ENCODE results near the gene MAMLD1.
A peak's percentile ranks its signal among the peaks of the same experiment; 100 is the strongest.

The MAMLD1 gene

DNA sequence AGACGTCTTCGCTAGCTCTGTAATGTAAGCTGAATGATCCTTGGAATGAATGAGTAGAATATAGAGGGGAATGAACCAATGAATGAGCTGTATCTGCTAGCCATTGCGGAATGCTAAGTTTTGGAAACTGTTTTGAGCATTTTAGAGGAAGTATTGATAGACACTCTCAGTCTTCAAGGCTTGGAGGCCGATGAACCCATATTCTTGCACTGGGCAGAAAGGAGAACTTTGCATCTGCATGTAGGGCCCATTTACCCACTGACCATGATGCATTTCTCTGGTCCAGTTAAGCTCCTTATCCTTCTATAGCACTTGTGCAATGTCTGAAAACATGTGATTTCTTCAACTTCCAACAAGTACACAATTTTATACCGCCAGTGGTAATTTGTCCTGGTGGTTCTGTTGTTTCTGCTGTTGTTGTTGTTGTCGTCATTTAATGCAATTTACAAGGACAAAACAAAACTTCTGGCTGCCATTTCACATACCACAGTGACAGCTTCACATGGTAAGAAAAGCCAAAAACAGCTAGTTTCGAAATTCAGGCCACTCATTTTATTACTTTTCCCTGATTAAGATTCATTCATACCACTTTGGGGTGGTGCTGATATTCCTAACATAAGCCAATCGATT is 120.4 kb downstream of the MAMLD1 start:
- no peak overlapping the region for H3K27ac ChIP-seq
- no peak overlapping the region for H3K4me3 ChIP-seq

- Histone ChIP-seq H3K27ac (no peak overlapping the region), H3K4me3 (no peak overlapping the region)
Observed at GRCh38 chrX:150486011-150486410, 122.9 kb downstream of the MAMLD1 start.

DNA sequence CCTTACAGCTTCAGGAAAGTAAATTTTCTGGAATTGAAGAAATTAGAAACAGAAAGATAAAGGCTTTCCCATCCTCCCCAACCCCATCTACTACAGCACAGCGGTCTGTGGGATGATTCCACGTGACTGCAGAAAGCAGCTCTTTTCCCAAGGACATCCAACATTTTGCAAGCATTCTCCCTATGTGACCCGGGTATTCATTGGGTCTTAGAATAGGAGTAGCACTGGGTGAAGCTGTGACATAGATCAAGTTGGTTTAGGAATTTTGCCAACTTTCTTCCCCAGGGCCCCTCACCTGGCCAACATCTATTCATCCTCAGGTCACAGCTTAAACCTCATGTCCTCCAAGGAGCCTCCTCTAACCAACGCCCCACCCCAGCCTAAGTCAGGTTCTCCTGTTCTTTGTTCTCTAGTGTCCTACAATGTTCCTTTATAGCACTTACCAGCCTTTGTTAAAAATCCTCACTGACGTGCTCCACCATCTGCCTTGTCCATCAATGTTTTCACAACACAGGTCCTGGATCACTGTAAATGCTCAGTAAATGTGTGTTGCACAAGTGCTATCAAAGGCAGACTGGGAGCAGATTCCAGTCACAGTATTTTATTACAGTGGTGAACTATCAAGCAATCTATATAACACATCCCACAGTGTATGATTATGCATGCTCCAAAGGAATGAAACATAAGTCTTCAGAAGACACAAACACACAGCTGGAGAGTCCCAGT is 124.4 kb downstream of the MAMLD1 start:
- Histone ChIP-seq H3K27ac (no peak overlapping the region), H3K4me3 (no peak overlapping the region)

DNA sequence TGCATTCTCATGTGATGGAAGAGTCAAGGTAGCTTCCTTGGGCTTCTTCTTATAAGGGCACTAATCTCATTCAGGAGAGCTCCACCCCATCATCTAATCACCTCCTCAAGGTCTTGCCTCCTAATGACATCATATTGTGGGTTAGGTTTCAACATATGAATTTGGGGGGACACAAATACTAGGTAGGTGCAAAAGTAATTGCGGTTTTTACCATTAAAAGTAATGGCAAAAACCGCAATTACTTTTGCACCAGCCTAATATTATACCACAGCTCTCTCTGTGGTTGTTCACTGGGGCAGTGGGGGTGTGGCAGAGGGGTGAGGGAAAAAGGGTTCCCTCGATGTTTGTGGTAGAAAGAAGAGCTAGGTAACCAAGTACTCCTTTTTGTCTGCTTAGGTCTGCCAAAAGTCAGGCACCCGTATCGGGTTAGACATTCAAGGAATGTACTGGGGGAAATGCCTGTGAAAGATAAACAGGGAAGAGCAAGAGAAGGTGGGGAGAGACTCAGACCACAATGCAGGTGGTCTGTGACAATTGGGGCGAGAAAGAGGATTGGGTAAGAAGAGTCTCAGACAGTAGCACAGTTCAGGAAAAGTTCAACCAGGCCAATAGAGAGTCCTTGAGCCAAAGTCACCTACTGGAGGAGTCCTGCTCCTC is 126.4 kb downstream of the MAMLD1 start:
- H3K4me3 ChIP-seq: no peak overlapping the region
- no peak overlapping the region for H3K27ac ChIP-seq

GRCh38 chrX:150495496-150495895 is 132.4 kb downstream of the MAMLD1 start:
- no peak overlapping the region for H3K4me3 ChIP-seq

GRCh38 chrX:150499240-150499639 is 136.1 kb downstream of the MAMLD1 start:
- no peak overlapping the region for H3K4me3 ChIP-seq
- no peak overlapping the region for H3K27ac ChIP-seq

More at GRCh38 chrX:150495496-150495895, 132.4 kb downstream of the MAMLD1 start:
- no peak overlapping the region for H3K27ac ChIP-seq

DNA sequence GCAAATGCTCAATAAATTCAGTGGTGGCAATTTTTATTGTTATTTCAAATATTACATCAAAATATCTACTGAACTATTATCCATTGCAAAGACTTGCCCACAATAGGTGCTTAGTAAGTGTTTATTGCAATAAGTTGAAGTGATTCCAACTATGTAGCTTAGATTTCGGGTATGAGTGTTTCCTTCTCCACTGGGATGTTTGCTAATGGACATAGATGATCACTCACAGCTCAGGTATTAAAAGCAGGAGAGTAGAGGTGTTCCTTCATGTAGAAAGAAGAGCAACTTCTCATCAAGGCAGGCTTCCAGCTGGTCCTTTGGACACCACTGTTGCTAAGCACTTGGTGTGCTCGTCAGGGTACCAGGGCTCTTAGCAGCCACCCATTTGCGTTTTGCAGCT is 139.0 kb downstream of the MAMLD1 start:
- Histone ChIP-seq H3K4me3 (no peak overlapping the region), H3K27ac (no peak overlapping the region)

DNA sequence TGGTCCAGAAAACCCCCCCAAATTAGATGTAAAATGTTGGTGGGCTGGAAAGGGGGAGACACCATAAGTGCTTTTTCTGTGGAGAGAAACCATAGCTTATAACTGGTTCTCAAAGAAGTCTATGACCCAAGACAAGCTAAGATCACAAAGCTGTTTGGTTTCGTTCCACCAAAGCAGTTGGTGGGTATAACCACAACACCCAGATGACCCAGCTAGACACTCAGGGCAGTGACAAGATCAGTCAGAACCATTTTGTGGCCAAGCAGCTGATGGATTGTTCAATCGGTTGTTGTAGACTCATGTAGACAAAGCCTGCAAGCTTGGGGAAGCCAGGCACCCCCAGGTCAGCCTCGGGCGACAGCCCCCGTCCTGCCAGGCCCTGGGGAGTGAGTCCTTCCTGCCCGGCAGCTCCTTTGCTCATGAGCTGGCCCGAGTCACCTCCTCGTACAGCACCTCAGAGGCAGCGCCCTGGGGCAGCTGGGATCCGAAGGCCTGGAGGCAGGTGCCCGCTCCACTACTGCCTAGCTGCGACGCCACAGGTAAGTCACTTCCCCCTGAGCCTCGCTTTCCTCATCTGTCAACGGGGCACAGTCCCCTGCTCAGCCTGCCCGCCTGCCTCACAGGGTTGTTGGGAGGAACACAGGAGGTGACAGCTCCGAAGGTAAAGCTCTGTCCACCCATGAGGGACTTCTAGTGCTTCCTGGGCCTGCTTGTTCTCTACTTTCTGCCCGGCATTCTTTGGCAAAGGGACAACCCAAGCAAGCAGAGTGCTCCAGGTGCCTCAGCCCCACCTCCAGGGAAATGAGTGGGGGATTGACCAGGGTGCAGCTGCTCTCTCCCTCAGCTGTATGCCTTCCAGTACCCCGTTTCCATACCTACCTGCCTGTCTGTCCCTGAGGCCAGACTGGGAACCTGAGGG is 140.1 kb downstream of the MAMLD1 start:
- Histone ChIP-seq H3K4me3 (no peak overlapping the region), H3K27ac (peak overlapping the region in 2 of 21 experiments; percentile 37 to 40)

GRCh38 chrX:150503898-150504219 is 140.7 kb downstream of the MAMLD1 start:
- Histone ChIP-seq H3K4me3 (no peak overlapping the region), H3K27ac (peak overlapping the region in 1 of 21 experiments; percentile 37)

- Histone ChIP-seq H3K4me3 (no peak overlapping the region), H3K27ac (peak overlapping the region in 6 of 21 experiments; percentile 18 to 79 (median 32))
Observed at GRCh38 chrX:150504397-150505182, 141.5 kb downstream of the MAMLD1 start.

GRCh38 chrX:150506020-150506419 is 142.9 kb downstream of the MAMLD1 start:
- Histone ChIP-seq H3K27ac (peak overlapping the region in 9 of 21 experiments; percentile 1 to 79 (median 54)), H3K4me3 (no peak overlapping the region)

- Histone ChIP-seq H3K27ac (peak overlapping the region in 12 of 21 experiments; percentile 13 to 79 (median 60)), H3K4me3 (no peak overlapping the region)
Observed at GRCh38 chrX:150506486-150506885, 143.4 kb downstream of the MAMLD1 start.

DNA sequence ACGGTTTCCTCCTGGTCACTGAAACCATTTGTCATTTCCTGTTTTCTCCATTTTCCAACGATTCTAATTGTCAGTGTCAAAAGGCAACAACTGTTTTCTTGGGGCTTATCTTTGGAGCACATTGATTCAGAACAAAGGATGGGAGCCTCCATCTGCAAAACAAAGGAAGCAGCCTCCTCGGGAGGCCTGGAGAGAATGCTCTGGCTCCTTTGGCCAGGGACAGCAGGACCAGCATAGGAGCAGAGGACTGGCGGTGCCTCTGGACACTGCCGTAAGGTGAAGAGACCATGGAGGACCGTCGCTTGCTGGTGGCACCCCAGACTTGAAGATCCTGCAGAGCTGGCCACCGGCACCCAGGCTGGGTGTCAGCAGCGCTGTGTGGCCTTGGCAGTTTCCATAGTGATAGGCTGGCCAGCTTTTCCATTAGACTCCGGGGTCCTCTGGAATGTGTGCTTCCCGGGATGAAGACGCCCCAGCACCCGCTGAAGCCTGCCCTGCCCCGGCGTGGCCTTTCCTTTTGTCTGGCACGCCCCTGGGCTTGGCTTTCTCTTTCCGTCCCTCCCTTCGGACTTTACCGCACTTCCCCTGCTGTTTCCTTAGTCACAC is 144.2 kb downstream of the MAMLD1 start:
- Histone ChIP-seq H3K27ac (peak overlapping the region in 14 of 21 experiments; percentile 5 to 79 (median 64)), H3K4me3 (no peak overlapping the region)

GRCh38 chrX:150508018-150508417 is 144.9 kb downstream of the MAMLD1 start:
- Histone ChIP-seq H3K4me3 (no peak overlapping the region), H3K27ac (peak overlapping the region in 16 of 21 experiments; percentile 5 to 79 (median 62))

GRCh38 chrX:150508451-150509367 is 145.6 kb downstream of the MAMLD1 start:
- H3K4me3 ChIP-seq: no peak overlapping the region
- H3K27ac ChIP-seq: peak overlapping the region in 16 of 21 experiments; percentile 29 to 79 (median 64)

GRCh38 chrX:150509703-150510102 is 146.6 kb downstream of the MAMLD1 start:
- Histone ChIP-seq H3K27ac (no peak overlapping the region), H3K4me3 (no peak overlapping the region)

GRCh38 chrX:150512461-150512901 is 149.4 kb downstream of the MAMLD1 start:
- no peak overlapping the region for H3K27ac ChIP-seq
- H3K4me3 ChIP-seq: no peak overlapping the region

- Histone ChIP-seq H3K4me3 (no peak overlapping the region), H3K27ac (no peak overlapping the region)
Observed at GRCh38 chrX:150513544-150513943, 150.4 kb downstream of the MAMLD1 start.
